RWPE1 (cell line): ENCODE results near the gene CHST14.

ENCODE experiments used
- CTCF ChIA-PET: fragments of 350-600 bp; sonication (Branson Sonifier 250); formaldehyde crosslinking; extraction: SDS; loops from one replicate; lab custom pipeline; 2021; lab: Yijun Ruan, JAX
- POLR2A ChIA-PET: fragments of 400-600 bp; formaldehyde crosslinking; extraction: SDS; loops from one replicate; lab custom pipeline; 2020; ENCODE audit warnings: antibody characterized with exemption; ENCODE audit not compliant: low non-redundant PET; lab: Yijun Ruan, JAX
- DNase-seq: peaks from one replicate; pipeline ENCODE4 v3.0.0; 2012; ENCODE audit warnings: low spot score
- H3K27ac ChIP-seq: fragments of 450-650 bp; 2 replicates; pipeline ENCODE4 v1.5.1; 2017
- TF ChIP-seq, protein P1 (sequence below): fragments of 450-650 bp; conservative IDR thresholded peaks from 2 replicates; pipeline ENCODE4 v1.5.1; 2017; ENCODE audit warnings: low read depth, mild to moderate bottlenecking

Gene CHST14

DNA sequence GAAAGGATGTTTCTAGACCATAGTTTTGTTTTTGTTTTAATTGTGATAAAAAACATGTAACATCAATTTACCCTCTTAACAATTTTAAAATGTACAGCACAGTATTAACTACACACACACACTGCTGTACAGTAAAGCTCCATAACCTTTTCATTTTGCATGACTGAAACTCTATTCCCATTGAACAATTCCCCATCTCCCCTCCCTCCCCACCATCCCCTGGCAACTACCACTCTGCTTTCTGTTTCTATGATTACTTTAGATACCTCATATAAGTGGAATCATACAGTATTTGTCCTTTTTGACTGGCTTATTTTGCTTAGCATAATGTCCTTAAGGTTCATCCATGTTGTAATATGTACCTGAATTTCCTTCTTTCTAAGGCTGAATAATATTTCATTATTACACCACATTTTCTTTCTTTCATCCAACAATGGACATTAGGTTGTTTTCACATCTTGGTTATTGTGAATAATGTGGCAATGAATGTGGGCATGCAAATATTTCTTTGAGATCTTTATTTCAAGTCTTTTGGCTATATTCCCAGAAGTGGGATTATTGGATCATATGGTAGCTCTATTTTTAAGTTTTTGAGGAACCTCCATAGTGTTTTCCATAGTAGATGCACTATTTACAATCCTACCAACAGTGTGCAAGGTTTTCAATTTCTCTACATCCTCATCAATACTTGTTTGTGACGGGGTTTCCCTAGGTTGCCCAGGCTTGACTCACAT, 10.7 kb downstream of the CHST14 start:
- DNase-seq, result no peak
- TF ChIP-seq, protein P1, sequence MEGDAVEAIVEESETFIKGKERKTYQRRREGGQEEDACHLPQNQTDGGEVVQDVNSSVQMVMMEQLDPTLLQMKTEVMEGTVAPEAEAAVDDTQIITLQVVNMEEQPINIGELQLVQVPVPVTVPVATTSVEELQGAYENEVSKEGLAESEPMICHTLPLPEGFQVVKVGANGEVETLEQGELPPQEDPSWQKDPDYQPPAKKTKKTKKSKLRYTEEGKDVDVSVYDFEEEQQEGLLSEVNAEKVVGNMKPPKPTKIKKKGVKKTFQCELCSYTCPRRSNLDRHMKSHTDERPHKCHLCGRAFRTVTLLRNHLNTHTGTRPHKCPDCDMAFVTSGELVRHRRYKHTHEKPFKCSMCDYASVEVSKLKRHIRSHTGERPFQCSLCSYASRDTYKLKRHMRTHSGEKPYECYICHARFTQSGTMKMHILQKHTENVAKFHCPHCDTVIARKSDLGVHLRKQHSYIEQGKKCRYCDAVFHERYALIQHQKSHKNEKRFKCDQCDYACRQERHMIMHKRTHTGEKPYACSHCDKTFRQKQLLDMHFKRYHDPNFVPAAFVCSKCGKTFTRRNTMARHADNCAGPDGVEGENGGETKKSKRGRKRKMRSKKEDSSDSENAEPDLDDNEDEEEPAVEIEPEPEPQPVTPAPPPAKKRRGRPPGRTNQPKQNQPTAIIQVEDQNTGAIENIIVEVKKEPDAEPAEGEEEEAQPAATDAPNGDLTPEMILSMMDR, result no peak
- POLR2A ChIA-PET, result no interaction called here
- CTCF ChIA-PET, result interaction anchor here (0.6 kb wide), 1 partner anchor 646 kb away, joined by 3 read pairs; no protein-coding TSS in a partner anchor
- H3K27ac ChIP-seq, result no peak overlapping the region

DNA sequence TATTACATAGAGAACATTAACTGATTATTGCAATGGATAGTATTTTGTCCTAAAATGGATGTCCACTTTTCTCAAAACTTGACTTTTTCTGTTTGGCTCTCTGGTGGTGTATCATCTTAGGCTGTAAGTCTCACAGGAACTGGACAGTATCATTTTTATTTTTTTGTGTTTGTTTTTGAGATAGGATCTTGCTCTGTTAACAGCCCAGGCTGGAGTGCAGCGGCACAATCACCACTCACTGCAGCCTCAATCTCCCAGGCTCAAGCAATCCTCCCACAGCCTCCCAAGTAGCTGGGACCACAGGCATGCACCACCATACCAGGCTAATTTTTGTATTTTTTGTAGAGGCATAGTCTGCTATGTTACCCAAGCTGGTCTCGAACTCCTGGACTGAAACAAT, 13.1 kb downstream of the CHST14 start:
- ChIA-PET POLR2A (no interaction called here), CTCF (interaction anchor here (0.6 kb wide), 1 partner anchor 36 kb away, joined by 4 read pairs; no protein-coding TSS in a partner anchor)
- TF ChIP-seq, protein P1, result no peak
- no peak for DNase-seq
- no peak overlapping the region for H3K27ac ChIP-seq

DNA sequence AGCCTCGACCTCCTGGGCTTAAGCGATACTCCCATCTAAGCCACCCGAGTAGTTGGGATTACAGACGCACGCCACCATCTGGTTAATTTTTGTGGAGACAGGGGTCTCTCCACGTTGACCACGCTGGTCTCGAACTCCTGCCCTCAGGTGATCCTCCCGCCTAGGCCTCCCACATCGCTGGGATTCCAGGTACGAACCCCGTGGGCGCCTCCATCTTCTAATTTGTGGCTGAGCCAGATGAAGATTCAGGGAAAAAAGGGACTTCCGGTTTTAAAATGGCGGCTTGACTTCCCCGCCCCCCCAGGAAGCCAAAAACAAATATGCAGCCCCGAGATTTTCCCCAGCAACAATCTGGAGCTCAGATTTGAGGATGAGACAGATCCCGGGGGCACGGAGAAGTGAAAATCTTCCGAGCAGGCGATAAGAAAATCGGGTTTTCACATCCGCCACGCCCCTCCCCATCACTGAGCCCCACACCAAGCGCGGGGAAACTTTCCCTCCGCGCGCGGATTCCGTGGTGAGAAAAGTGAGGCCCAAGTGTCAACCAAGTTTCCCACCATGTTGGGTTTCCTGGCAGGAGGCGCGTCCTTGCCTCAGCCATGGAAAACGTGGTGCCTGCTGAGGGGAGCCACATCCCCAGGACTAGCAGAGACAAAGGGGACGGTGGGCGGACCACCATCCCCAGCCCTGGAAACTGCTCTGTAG, 15.4 kb downstream of the CHST14 start:
- POLR2A ChIA-PET, result no interaction called here
- CTCF ChIA-PET, result no interaction called here
- no peak for DNase-seq
- TF ChIP-seq, protein P1, result no peak
- H3K27ac ChIP-seq, result no peak overlapping the region

DNA sequence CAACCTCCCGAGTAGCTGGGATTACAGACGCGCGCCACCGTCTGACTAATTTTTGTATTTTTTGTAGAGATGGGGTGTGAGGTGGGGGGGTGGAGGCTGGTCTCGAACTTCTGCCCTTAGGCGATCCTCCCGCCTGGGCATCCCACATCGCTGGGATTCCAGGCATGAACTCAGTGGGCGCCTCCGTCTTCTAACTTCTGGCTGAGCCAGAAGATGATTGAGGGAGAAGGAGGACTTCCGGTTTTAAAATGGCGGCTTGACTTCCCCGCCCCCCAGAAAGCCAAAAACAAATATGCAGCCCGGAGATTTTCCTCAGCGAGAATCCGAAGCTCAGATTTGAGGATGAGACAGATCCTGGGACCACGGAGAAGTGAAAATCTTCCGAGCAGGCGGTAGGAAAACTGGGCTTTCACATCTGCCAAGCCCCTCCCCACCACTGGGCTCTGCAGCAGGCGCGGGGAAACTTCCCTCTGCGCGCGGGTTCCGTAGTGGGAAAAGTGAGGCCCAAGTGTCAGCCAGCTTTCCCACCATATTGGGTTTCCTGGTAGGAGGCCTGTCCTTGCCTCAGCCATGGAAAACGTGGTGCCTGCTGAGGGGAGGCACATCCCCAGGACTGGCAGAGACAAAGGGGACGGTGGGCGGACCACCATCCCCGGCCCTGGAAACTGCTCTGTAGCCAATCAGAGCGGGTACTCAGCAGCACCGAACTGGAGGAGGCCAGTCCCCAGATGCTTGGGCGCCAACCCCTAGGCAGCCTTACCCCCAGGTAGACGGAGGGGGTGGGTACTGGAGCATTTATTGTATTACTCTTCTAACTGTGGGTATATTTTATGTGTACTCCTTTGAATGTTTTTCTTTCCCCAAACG, 17.3 kb downstream of the CHST14 start:
- POLR2A ChIA-PET, result interaction anchor here (0.7 kb wide), 1 partner anchor 66 kb away, joined by 4 read pairs; no protein-coding TSS in a partner anchor
- TF ChIP-seq, protein P1, result no peak
- no peak overlapping the region for H3K27ac ChIP-seq
- no peak for DNase-seq
- CTCF ChIA-PET, result interaction anchor here (0.6 kb wide), 1 partner anchor 75 kb away, joined by 3 read pairs; no protein-coding TSS in a partner anchor

DNA sequence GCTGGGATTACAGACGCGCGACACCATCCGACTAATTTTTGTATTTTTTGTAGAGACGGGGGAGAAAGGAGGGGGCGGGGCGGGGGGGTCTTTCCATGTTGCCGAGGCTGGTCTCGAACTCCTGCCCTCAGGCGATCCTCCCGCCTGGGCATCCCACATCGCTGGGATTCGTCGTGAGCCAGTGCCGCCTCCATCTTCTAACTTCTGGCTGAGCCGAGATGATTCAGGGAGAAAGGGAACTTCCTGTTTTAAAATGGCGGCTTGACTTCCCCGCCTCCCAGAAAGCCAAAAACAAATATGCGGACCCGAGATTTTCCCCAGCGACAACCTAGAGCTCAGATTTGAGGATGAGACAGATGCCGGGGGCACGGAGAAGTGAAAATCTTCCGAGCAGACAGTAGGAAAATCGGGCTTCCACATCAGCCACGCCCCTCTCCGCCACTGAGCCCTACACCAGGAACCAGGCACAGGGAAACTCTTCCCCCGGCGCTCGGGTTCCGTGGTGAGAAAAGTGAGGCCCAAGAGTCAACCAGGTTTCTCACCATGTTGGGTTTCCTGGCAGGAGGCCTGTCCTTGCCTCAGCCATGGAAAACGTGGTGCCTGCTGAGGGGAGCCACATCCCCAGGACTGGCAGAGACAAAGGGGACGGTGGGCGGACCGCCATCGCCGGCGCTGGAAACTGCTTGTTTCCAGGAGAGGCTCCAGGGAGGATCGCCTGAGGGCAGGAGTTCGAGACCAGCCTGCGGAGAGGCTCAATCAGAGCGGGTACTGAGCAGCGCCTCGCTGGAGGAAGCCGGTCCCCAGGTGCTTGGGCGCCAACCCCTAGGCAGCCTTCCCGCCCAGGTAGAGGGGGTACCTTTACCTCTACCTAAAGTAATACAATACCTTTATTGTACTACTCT, 18.7 kb downstream of the CHST14 start:
- ChIA-PET CTCF (no interaction called here), POLR2A (no interaction called here)
- H3K27ac ChIP-seq, result no peak overlapping the region
- no peak for DNase-seq
- TF ChIP-seq, protein P1, result no peak
